IMR-90 (cell line): Measurements from ENCODE around the gene OCSTAMP. TPM values are rescaled to one million over a fixed set of nuclear protein-coding genes. Genes with fewer than 3 reads are reported as not detected.

Source experiments
- ATAC-seq: fragments of 200-7000 bp; cut with Tn5 transposase; 2 replicates; pipeline ENCODE4 v1.9.1; 2020; ENCODE audit warnings: low read depth, mild to moderate bottlenecking, moderate library complexity
- BruUV-seq: library from RNA; stranded (reverse); fragments of 400-500 nt; replicated peaks from 2 replicates; lab custom pipeline; 2021; lab: Mats Ljungman, UMichigan
- CTCF ChIA-PET: fragments of 300-600 bp; formaldehyde crosslinking; extraction: SDS; loops from one replicate; lab custom pipeline; 2021; ENCODE audit warnings: antibody characterized with exemption; lab: Yijun Ruan, JAX
- POLR2A ChIA-PET: fragments of 300-600 bp; sonication (Branson Sonifier 250); formaldehyde crosslinking; loops from one replicate; lab custom pipeline; 2022; ENCODE audit warnings: antibody characterized with exemption; ENCODE audit not compliant: unreplicated experiment; lab: Charles Lee
- DNase-seq: peaks from one replicate; pipeline ENCODE4 v3.0.0; 2013
- H2AFZ ChIP-seq: replicated peaks from 2 replicates; pipeline ENCODE3; 2013; ENCODE audit warnings: low read length, mild to moderate bottlenecking; ENCODE audit not compliant: poor library complexity
- H2AK5ac ChIP-seq: 2 replicates; pipeline ENCODE4 v1.6.1; 2013; ENCODE audit warnings: low read depth, low read length, inconsistent platforms
- H2AK9ac ChIP-seq: replicated peaks from 2 replicates; pipeline ENCODE3; 2013; ENCODE audit warnings: mild to moderate bottlenecking, low read depth, low read length, moderate library complexity; ENCODE audit not compliant: poor library complexity
- H2BK120ac ChIP-seq: 2 replicates; pipeline ENCODE4 v1.6.1; 2013; ENCODE audit warnings: low read depth, low read length, inconsistent platforms
- H2BK15ac ChIP-seq: 3 replicates; pipeline ENCODE4 v1.6.1; 2013; ENCODE audit warnings: low read depth, low read length, inconsistent platforms
- H2BK20ac ChIP-seq: 2 replicates; pipeline ENCODE4 v1.6.1; 2013; ENCODE audit warnings: low read depth, mild to moderate bottlenecking, inconsistent platforms, low read length, moderate library complexity
- H2BK5ac ChIP-seq: 2 replicates; pipeline ENCODE4 v1.6.1; 2013; ENCODE audit warnings: mild to moderate bottlenecking, low read depth, low read length, inconsistent platforms; ENCODE audit not compliant: poor library complexity, severe bottlenecking
- H3K14ac ChIP-seq: replicated peaks from 2 replicates; pipeline ENCODE4 v1.6.1; 2013; ENCODE audit warnings: low read depth, low read length, inconsistent platforms
- H3K18ac ChIP-seq: 2 replicates; pipeline ENCODE4 v1.6.1; 2013; ENCODE audit warnings: low read depth, low read length, control low read depth
- H3K23ac ChIP-seq: 2 replicates; pipeline ENCODE4 v1.6.1; 2013; ENCODE audit warnings: low read depth, low read length, inconsistent platforms
- H3K27ac ChIP-seq: 2 replicates; pipeline ENCODE4 v1.5.1; 2013; ENCODE audit warnings: mild to moderate bottlenecking, control low read depth, low read length; ENCODE audit not compliant: insufficient read depth
- H3K27me3 ChIP-seq: 2 replicates; pipeline ENCODE4 v1.6.1; 2013; ENCODE audit warnings: low read length; ENCODE audit not compliant: control insufficient read depth, insufficient read depth
- H3K36me3 ChIP-seq: 2 replicates; pipeline ENCODE4 v1.6.1; 2013; ENCODE audit warnings: low read length, mixed read lengths; ENCODE audit not compliant: control insufficient read depth, insufficient read depth
- H3K4ac ChIP-seq: 2 replicates; pipeline ENCODE4 v1.6.1; 2013; ENCODE audit warnings: low read depth, low read length, inconsistent platforms
- H3K4me1 ChIP-seq: 2 replicates; pipeline ENCODE4 v1.6.1; 2013; ENCODE audit warnings: low read length, mixed read lengths; ENCODE audit not compliant: control insufficient read depth, insufficient read depth
- H3K4me2 ChIP-seq: 2 replicates; pipeline ENCODE4 v1.6.1; 2013; ENCODE audit warnings: low read depth, mild to moderate bottlenecking, control low read depth, low read length, moderate library complexity
- H3K4me3 ChIP-seq: 2 replicates; pipeline ENCODE4 v1.5.1; 2013; ENCODE audit warnings: low read depth, mild to moderate bottlenecking, control low read depth, low read length, moderate library complexity; ENCODE audit not compliant: insufficient read depth
- H3K56ac ChIP-seq: 2 replicates; pipeline ENCODE4 v1.6.1; 2013; ENCODE audit warnings: low read length, inconsistent platforms; ENCODE audit not compliant: insufficient read depth; ENCODE audit errors: extremely low read depth
- H3K79me1 ChIP-seq, 2 experiments: 2 replicates each; pipeline ENCODE4 v1.6.1; 2013; ENCODE audit warnings: low read length in 2 of 2, inconsistent platforms in 1 of 2, low read depth in 1 of 2
- H3K9ac ChIP-seq: 2 replicates; pipeline ENCODE4 v1.6.1; 2013; ENCODE audit warnings: low read depth, low read length, control low read depth
- H3K9me1 ChIP-seq: 2 replicates; pipeline ENCODE4 v1.6.1; 2013; ENCODE audit warnings: low read length, inconsistent platforms; ENCODE audit not compliant: insufficient read depth
- H3K9me3 ChIP-seq: 2 replicates; pipeline ENCODE4 v1.6.1; 2013; ENCODE audit warnings: low read length; ENCODE audit not compliant: control insufficient read depth, insufficient read depth
- H4K20me1 ChIP-seq: 2 replicates; pipeline ENCODE4 v1.6.1; 2013; ENCODE audit warnings: low read length, inconsistent platforms; ENCODE audit not compliant: insufficient read depth
- H4K5ac ChIP-seq: 2 replicates; pipeline ENCODE4 v1.6.1; 2013; ENCODE audit warnings: mild to moderate bottlenecking, low read depth, low read length, control low read depth
- H4K8ac ChIP-seq, 2 experiments: 2 replicates each; pipeline ENCODE4 v1.6.1; 2013; ENCODE audit warnings: low read depth in 2 of 2, low read length in 2 of 2, control low read depth in 1 of 2, inconsistent platforms in 1 of 2
- H4K91ac ChIP-seq: 2 replicates; pipeline ENCODE4 v1.6.1; 2013; ENCODE audit warnings: low read depth, low read length, inconsistent platforms; ENCODE audit not compliant: insufficient read depth
- CEBPB ChIP-seq: IDR thresholded peaks from 2 replicates; pipeline ENCODE4 v1.6.1; 2012; ENCODE audit warnings: low read depth, low read length, improper control_type of control experiment
- FOS ChIP-seq: fragments of 150-350 bp; IDR thresholded peaks from 2 replicates; pipeline ENCODE4 v1.6.1; 2016; ENCODE audit warnings: low read depth, low read length
- MAZ ChIP-seq: IDR thresholded peaks from 2 replicates; pipeline ENCODE4 v1.6.1; 2012; ENCODE audit warnings: low read depth, mild to moderate bottlenecking, low read length, improper control_type of control experiment, moderate library complexity, borderline replicate concordance
- POLR2A ChIP-seq: IDR thresholded peaks from 2 replicates; pipeline ENCODE4 v1.6.1; 2012; ENCODE audit warnings: mild to moderate bottlenecking, low read depth, low read length
- WGBS, 2 experiments: methylation state at CpG; one replicate each; pipeline versions ENCODE4 v1.1.5 to v1.1.7; 2013; ENCODE audit warnings: missing lambda C conversion rate in 2 of 2; ENCODE audit not compliant: insufficient read length in 1 of 2; ENCODE audit errors: extremely low coverage in 2 of 2; 5-methylcytosine and 5-hydroxymethylcytosine counted together
- dilution Hi-C: fragments of 300-500 bp; cut with HindIII; formaldehyde crosslinking; loops from one replicate; pipeline ENCODE4 v1.14.3; 2018; ENCODE audit warnings: low sequenced_read_pairs; ENCODE audit not compliant: unreplicated experiment
- in situ Hi-C: fragments of 300-500 bp; cut with MboI; formaldehyde crosslinking; loops from 3 replicates; pipeline ENCODE4 v1.14.3; 2019; ENCODE audit warnings: low sequenced_read_pairs, inconsistent platforms, mixed read lengths
- intact Hi-C: fragments of 100-400 bp; cut with micrococcal nuclease; formaldehyde crosslinking; loops from 2 replicates; pipeline ENCODE4 v1.10.0; 2022
- polyA plus RNA-seq, 3 experiments: library from polyadenylated mRNA; depleted of rRNA; stranded (reverse); fragments of >200 nt; gene quantifications; 2 replicates each; pipeline ENCODE4 v1.2.3, GENCODE V29; 2012; ENCODE audit warnings: low replicate concordance in 1 of 3
- total RNA-seq: library from RNA; depleted of rRNA; stranded (reverse); fragments of >200 nt; gene quantifications from 2 replicates; pipeline ENCODE4 v1.2.3, GENCODE V29; 2012

OCSTAMP gene
- total and polyA plus RNA-seq, 2 of the 4 experiments (the other 2 are of a cell fraction), result not detected

DNA sequence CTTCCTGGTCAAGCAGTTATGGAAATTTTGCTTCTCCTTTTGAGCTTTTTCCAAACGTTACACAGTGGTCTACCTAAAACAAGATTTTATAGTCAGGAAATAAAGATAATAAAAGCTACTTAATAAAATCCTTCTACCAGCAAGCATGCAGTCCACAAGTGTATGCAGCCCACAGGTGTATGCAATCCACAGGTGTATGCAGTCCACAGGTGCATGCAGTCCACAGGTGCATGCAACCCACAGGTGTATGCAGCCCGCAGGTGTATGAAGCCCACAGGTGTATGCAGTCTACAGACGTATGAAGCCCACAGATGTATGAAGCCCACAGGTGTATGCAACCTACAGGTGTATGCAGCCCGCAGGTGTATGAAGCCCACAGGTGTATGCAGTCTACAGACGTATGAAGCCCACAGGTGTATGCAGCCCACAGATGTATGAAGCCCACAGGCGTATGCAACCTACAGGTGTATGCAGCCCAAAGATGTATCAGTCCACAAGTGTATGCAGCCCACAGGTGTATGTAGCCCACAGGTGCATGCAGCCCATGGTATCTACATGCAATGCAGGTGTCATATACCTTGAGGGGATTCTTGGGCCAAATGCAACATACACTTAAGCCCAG is 26.4 kb upstream of the OCSTAMP start:
- Histone ChIP-seq H3K4me1 (peaks cover 2% of the 10 kb centered on the region; the same call in 1 of the 2 replicates), H4K8ac (no peak overlapping the region), H3K18ac (no peak overlapping the region), H3K4me3 (no peak overlapping the region), H4K20me1 (no peaks in the 10 kb centered on the region), H2BK15ac (no peak overlapping the region), H3K9ac (no peak overlapping the region), H2AK9ac (no peak overlapping the region), H3K27me3 (no peaks in the 10 kb centered on the region), H2BK20ac (no peak overlapping the region), H4K5ac (no peak overlapping the region), H2AK5ac (no peak overlapping the region), H3K56ac (no peak overlapping the region), H3K79me1 (no peaks in the 10 kb centered on the region), H3K36me3 (no peaks in the 10 kb centered on the region), H4K91ac (no peak overlapping the region), H3K4ac (no peak overlapping the region), H2BK120ac (no peak overlapping the region), H3K4me2 (no peak overlapping the region), H3K23ac (no peak overlapping the region), H3K9me3 (no peaks in the 10 kb centered on the region), H3K27ac (no peak overlapping the region), H2BK5ac (no peak overlapping the region), H3K9me1 (no peaks in the 10 kb centered on the region), H2AFZ (no peak overlapping the region), H3K14ac (no peak overlapping the region)
- ChIA-PET CTCF (no interaction called here), POLR2A (no interaction called here)
- TF ChIP-seq MAZ (no peak), POLR2A (no peak), CEBPB (no peak), FOS (no peak)
- BruUV-seq, result no TSS peak
- intact Hi-C loops, result no loop called here
- dilution Hi-C loops, result no loop called here
- in situ Hi-C loops, result no loop called here
- ATAC-seq, result no peak
- DNase-seq, result no peak
- WGBS, 2 experiments, result 90% methylated on average over 5 of the region's 6 CpGs; no CpG with 5 or more reads in 1 of the 2 experiments
